ENCODE data around the gene CNNM1. TPM values are rescaled to one million over a fixed set of nuclear protein-coding genes. Genes with fewer than 3 reads are reported as not detected.

The CNNM1 gene
- total RNA-seq, 3 donors from 2014 or later (not counting 1 experiment from before 2014, with no cell fraction given), result not detected

GRCh38 chr10:99303899-99304861, 25.0 kb upstream of the CNNM1 start:
- DNase-seq, result no peak
- TF ChIP-seq, protein P1, sequence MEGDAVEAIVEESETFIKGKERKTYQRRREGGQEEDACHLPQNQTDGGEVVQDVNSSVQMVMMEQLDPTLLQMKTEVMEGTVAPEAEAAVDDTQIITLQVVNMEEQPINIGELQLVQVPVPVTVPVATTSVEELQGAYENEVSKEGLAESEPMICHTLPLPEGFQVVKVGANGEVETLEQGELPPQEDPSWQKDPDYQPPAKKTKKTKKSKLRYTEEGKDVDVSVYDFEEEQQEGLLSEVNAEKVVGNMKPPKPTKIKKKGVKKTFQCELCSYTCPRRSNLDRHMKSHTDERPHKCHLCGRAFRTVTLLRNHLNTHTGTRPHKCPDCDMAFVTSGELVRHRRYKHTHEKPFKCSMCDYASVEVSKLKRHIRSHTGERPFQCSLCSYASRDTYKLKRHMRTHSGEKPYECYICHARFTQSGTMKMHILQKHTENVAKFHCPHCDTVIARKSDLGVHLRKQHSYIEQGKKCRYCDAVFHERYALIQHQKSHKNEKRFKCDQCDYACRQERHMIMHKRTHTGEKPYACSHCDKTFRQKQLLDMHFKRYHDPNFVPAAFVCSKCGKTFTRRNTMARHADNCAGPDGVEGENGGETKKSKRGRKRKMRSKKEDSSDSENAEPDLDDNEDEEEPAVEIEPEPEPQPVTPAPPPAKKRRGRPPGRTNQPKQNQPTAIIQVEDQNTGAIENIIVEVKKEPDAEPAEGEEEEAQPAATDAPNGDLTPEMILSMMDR (IDR thresholded peaks at IDR 0.05), result no peak
- 36% methylated on average over 5 of the region's 5 CpGs for WGBS (ENCODE audit: insufficient coverage)
- H3K4me1 Mint-ChIP-seq, result no peaks in the 10 kb centered on the region
- no peaks in the 10 kb centered on the region for H3K4me1 ChIP-seq (ENCODE audit: control insufficient read depth, insufficient read depth, low read length)
- H3K36me3 ChIP-seq (ENCODE audit: control insufficient read depth, insufficient read depth, low read length), result no peaks in the 10 kb centered on the region
- no peaks in the 10 kb centered on the region for H3K9me3 Mint-ChIP-seq
- no peak for ATAC-seq
- no peak overlapping the region for H3K27ac ChIP-seq (ENCODE audit: low read length)
- H3K4me3 Mint-ChIP-seq, result no peak overlapping the region
- H3K27me3 ChIP-seq (ENCODE audit: control insufficient read depth, insufficient read depth, low read length), result no peaks in the 10 kb centered on the region
- no peaks in the 10 kb centered on the region for H3K9me3 ChIP-seq (ENCODE audit: control insufficient read depth, insufficient read depth, low read length)
- H3K36me3 Mint-ChIP-seq, result no peaks in the 10 kb centered on the region
- intact Hi-C loops (cut with micrococcal nuclease), result no loop called here
- no peak overlapping the region for H3K27ac Mint-ChIP-seq
- H3K27me3 Mint-ChIP-seq (ENCODE audit: low read depth in 2 of 2), result peaks cover 5 to 12% of the 10 kb centered on the region in 2 donors
- H3K4me3 ChIP-seq (ENCODE audit: low read length), result no peak overlapping the region

- Histone ChIP-seq H3K9me3 (ENCODE audit: control insufficient read depth, insufficient read depth, low read length) (no peaks in the 10 kb centered on the region), H3K4me3 (ENCODE audit: low read length) (no peak overlapping the region), H3K27ac (ENCODE audit: low read length) (no peak overlapping the region), H3K4me1 (ENCODE audit: control insufficient read depth, insufficient read depth, low read length) (no peaks in the 10 kb centered on the region), H3K27me3 (ENCODE audit: control insufficient read depth, insufficient read depth, low read length) (no peaks in the 10 kb centered on the region), H3K36me3 (ENCODE audit: control insufficient read depth, insufficient read depth, low read length) (no peaks in the 10 kb centered on the region)
- H3K27ac Mint-ChIP-seq, result no peak overlapping the region
- H3K9me3 Mint-ChIP-seq, result peaks cover 0 to under 1% of the 10 kb centered on the region in 2 donors
- peaks cover 5 to 12% of the 10 kb centered on the region in 2 donors for H3K27me3 Mint-ChIP-seq (ENCODE audit: low read depth in 2 of 2)
- H3K4me1 Mint-ChIP-seq, result no peaks in the 10 kb centered on the region
- H3K36me3 Mint-ChIP-seq, result no peaks in the 10 kb centered on the region
- TF ChIP-seq, protein P1 (IDR thresholded peaks at IDR 0.05), result no peak
- DNase-seq (no peak), ATAC-seq (no peak)
- intact Hi-C loops (cut with micrococcal nuclease), result no loop called here
- H3K4me3 Mint-ChIP-seq, result no peak overlapping the region
Measured at GRCh38 chr10:99304862-99305229, 24.3 kb upstream of the CNNM1 start.

DNA sequence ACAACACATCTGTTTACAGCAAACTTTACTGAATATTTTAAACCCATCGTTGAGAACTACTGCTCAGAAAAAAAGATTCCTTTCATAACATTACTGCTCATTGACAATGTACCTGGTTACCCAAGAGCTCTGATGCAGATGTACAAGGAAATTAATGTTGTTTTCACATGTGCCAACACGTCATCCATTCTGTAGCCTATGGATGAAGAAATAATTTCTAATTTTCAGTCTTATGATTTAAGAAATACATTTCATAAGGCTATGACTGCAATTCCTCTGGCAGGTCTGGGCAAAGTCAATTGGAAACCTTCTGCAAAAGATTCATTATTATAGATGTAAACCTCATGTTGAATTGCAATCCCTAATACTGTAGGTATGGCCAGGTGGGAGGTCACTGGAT, 16.7 kb upstream of the CNNM1 start:
- 80% methylated on average over 1 of the region's 2 CpGs for WGBS (ENCODE audit: insufficient coverage)

More for the DNA sequence above, 16.7 kb upstream of the CNNM1 start:
- H3K27ac ChIP-seq (ENCODE audit: low read length), result no peak overlapping the region
- H3K27me3 ChIP-seq (ENCODE audit: control insufficient read depth, insufficient read depth, low read length), result no peaks in the 10 kb centered on the region
- no peak for ATAC-seq
- no peaks in the 10 kb centered on the region for H3K36me3 ChIP-seq (ENCODE audit: control insufficient read depth, insufficient read depth, low read length)
- intact Hi-C loops (cut with micrococcal nuclease), result no loop called here
- no peaks in the 10 kb centered on the region for H3K36me3 Mint-ChIP-seq
- no peaks in the 10 kb centered on the region for H3K4me1 ChIP-seq (ENCODE audit: control insufficient read depth, insufficient read depth, low read length)
- peaks cover 0 to 2% of the 10 kb centered on the region in 2 donors for H3K27me3 Mint-ChIP-seq (ENCODE audit: low read depth in 2 of 2)
- H3K4me3 ChIP-seq (ENCODE audit: low read length), result no peak overlapping the region
- no peak overlapping the region for H3K27ac Mint-ChIP-seq
- no peaks in the 10 kb centered on the region for H3K9me3 ChIP-seq (ENCODE audit: control insufficient read depth, insufficient read depth, low read length)
- no peaks in the 10 kb centered on the region for H3K4me1 Mint-ChIP-seq
- H3K4me3 Mint-ChIP-seq, result no peak overlapping the region
- no peak for DNase-seq
- TF ChIP-seq, protein P1 (IDR thresholded peaks at IDR 0.05), result no peak
- peaks cover 0 to 2% of the 10 kb centered on the region in 2 donors for H3K9me3 Mint-ChIP-seq

All from natural killer cell (primary cell).